Cardiac fibroblast (primary cell): Measurements from ENCODE around the gene PRCD.

ENCODE experiments used
- DNase-seq, 2 donors: peaks; one replicate each; pipeline versions ENCODE4 v3.0.0 to v3.0.0-alpha.2; 2010; ENCODE audit warnings: low read depth in 2 of 2
- H3K4me3 ChIP-seq, 2 donors: replicated peaks in 1 of 2; 1 replicate in 1 of 2; 2 replicates in 1 of 2; pipeline ENCODE4 v1.5.1; 2011; ENCODE audit warnings: low read depth in 2 of 2, low read length in 2 of 2, mild to moderate bottlenecking in 2 of 2, moderate library complexity in 1 of 2
- CTCF ChIP-seq: IDR thresholded peaks from one replicate; pipeline ENCODE4 v1.5.1; 2011; ENCODE audit warnings: low read depth, mild to moderate bottlenecking, low read length, inconsistent platforms

The PRCD gene

GRCh38 chr17:76500074-76500746 is 39.6 kb upstream of the PRCD start:
- peak overlapping the region; percentile 54 to 63 for H3K4me3 ChIP-seq
- no peak for DNase-seq
- TF ChIP-seq CTCF: no peak

DNA sequence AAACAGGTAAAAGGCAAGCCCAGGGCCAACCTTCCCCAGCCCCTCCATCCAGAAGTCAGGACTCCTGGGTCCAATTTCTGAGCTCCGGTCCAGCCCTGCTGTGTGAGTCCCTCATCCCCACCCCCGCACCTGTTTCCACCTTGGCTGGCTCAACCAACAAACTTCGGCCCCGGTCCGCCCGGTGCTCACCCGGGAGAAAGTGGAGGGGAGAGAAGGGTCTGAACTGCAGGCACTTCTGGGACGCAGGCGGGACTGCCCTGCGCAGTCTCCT is 39.2 kb upstream of the PRCD start:
- peak overlapping the region; percentile 54 to 63 for H3K4me3 ChIP-seq
- no peak for TF ChIP-seq CTCF
- DNase-seq: no peak

DNA sequence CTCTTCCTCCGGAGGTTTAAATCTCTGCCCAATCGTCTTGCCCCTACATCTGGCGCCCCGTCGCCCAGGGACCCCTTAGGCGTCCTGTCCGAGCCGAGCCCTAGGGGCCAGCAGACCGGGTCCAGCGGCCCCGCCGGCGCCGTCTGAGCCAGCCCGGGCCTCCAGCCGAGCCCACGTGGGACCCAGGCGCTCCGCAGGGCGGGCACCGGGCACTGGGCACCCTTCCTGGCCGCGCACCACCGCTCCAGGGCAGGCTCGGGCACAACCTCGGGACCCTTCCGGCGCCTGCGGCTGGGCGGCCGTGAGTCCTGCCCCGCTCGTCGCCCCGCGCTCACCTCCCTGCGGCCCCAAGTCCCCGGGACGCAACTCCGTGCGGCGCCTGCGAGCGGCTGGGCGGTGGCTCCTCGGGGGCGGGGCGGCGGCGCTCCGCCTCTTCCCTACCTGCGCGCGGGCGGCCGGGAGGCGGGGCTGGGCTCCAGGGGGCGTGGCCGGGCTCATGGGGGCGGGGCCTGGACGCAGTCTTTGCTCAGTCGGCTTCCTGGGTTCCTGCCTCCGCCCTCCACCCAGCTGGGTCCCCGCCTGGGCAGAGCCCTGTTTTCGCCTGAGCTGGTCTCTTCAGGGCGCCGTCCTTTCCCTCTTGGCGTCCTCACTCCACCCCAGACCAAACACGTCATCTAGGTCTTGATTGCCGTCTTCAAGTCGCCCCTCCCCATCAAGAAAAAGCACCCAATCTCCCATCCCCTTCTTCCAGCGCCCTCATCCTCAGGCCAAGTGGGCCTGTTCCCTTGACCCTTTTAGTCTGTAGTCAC is 38.6 kb upstream of the PRCD start, which contains the start of gene RHBDF2:
RHBDF2 (minus strand) TSS at position 406 of the 809 bp plus-strand sequence. CDS start 19,899 bp downstream, outside the sequence.
- no peak for TF ChIP-seq CTCF
- H3K4me3 ChIP-seq: peak within 1 kb of the TSS; percentile 54 to 63
- DNase-seq: peak; percentile 71 to 83

DNA sequence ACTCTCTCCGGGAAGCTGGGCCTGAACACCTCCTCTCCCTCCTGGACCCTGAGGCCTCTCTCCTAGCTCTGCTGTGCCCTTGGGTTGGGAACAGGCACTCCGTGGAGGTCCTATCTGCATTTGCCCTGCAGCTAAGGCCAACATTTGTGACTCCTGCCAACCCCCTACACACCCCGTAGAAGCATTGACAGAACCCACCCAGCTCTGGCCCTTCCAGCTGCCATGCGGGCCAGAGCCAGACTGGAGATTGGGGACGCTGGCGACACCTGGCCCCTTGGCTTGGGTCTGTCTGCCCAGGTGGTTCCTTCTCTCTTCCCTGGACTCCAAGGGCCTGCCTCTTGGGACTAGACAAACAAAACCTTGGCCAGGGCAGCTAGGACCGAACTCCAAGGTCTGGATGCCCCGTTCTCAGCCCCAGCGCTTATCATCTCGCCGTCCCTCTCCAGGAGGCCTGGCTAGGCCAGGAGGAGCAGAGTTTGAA is 38.0 kb upstream of the PRCD start:
- TF ChIP-seq CTCF: no peak
- H3K4me3 ChIP-seq: peak overlapping the region; percentile 43 to 63

GRCh38 chr17:76502341-76503211 is 37.3 kb upstream of the PRCD start:
- no peak overlapping the region for H3K4me3 ChIP-seq
- no peak for TF ChIP-seq CTCF
- no peak for DNase-seq

More for the DNA sequence above, 38.0 kb upstream of the PRCD start:
- no peak for DNase-seq

DNA sequence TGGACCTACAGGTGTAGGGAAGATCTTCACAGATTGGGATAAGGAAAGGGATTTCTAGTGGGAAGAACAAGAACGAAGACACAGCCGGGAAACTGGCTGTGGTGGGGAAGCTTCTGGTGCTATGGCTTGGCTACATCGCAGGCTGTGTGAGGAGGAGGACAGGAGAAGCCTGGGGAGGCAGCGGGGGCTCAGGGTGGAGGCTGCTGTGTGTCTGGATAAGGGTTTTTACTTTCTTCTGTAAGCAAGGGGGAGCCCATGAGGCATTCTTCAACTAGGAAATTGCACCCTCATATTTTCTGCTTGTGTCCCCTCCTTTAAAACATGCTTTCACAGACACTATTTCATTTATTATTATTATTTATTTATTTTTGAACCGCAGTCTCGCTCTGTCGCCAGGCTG is 35.7 kb upstream of the PRCD start:
- no peak overlapping the region for H3K4me3 ChIP-seq
- DNase-seq: no peak
- peak; percentile 13 for TF ChIP-seq CTCF
